OCI-LY3 (cell line): Measurements from ENCODE around the gene GDE1.

Experiments used
- H2AFZ ChIP-seq: fragments of 200-600, 300-600 bp; shearing (Covaris generic); 2 replicates; pipeline ENCODE4 v1.6.0; 2014; ENCODE audit warnings: antibody characterized with exemption, low read depth, low read length
- H3K27ac ChIP-seq: fragments of 200-600, 300-600 bp; sonication (generic); 2 replicates; pipeline ENCODE4 v1.5.1; 2014; ENCODE audit warnings: mild to moderate bottlenecking, low read length, moderate library complexity, mixed read lengths
- H3K27me3 ChIP-seq: fragments of 200-600, 300-600 bp; sonication (generic); 2 replicates; pipeline ENCODE4 v1.6.1; 2014; ENCODE audit warnings: low read depth, low read length, mixed read lengths
- H3K36me3 ChIP-seq: fragments of 200-600, 300-600 bp; sonication (generic); replicated peaks from 2 replicates; pipeline ENCODE3; 2014; ENCODE audit warnings: low read depth, low read length, mixed read lengths
- H3K4me1 ChIP-seq: fragments of 300-600, 200-600 bp; sonication (generic); 2 replicates; pipeline ENCODE4 v1.6.1; 2014; ENCODE audit warnings: low read length, mixed read lengths
- H3K4me2 ChIP-seq: fragments of 200-600, 300-600 bp; sonication (generic); 2 replicates; pipeline ENCODE4 v1.6.1; 2014; ENCODE audit warnings: low read length, mixed read lengths
- H3K4me3 ChIP-seq: fragments of 300-600, 200-600 bp; sonication (generic); 2 replicates; pipeline ENCODE4 v1.5.1; 2014; ENCODE audit warnings: antibody characterized with exemption, mild to moderate bottlenecking, low read length, moderate library complexity
- H3K79me2 ChIP-seq: fragments of 300-600, 200-600 bp; shearing (Covaris generic); 2 replicates; pipeline ENCODE4 v1.6.1; 2014; ENCODE audit warnings: mild to moderate bottlenecking, low read length, mixed read lengths
- H3K9ac ChIP-seq: fragments of 300-600, 200-600 bp; shearing (Covaris generic); 2 replicates; pipeline ENCODE4 v1.6.0; 2014; ENCODE audit warnings: mild to moderate bottlenecking, low read length, moderate library complexity
- H3K9me3 ChIP-seq: fragments of 200-600, 300-600 bp; shearing (Covaris generic); 2 replicates; pipeline ENCODE4 v1.6.1; 2014; ENCODE audit warnings: low read length, mixed read lengths; ENCODE audit not compliant: insufficient read depth
- H4K20me1 ChIP-seq: fragments of 200-600, 300-600 bp; sonication (generic); 2 replicates; pipeline ENCODE4 v1.6.1; 2016; ENCODE audit warnings: low read length, mixed read lengths; ENCODE audit not compliant: insufficient read depth
- EZH2phosphoT487 ChIP-seq: fragments of 200-600 bp; shearing (Covaris generic); IDR thresholded peaks from 2 replicates; pipeline ENCODE4 v1.6.1; 2018; ENCODE audit warnings: antibody characterized with exemption, mixed run types, low read depth
- TF ChIP-seq, protein P1 (sequence below): fragments of 200-600, 300-600 bp; sonication (generic); IDR thresholded peaks from 2 replicates; pipeline ENCODE4 v1.5.1; 2014; ENCODE audit warnings: antibody characterized with exemption, low read length, low read depth

Gene GDE1

DNA sequence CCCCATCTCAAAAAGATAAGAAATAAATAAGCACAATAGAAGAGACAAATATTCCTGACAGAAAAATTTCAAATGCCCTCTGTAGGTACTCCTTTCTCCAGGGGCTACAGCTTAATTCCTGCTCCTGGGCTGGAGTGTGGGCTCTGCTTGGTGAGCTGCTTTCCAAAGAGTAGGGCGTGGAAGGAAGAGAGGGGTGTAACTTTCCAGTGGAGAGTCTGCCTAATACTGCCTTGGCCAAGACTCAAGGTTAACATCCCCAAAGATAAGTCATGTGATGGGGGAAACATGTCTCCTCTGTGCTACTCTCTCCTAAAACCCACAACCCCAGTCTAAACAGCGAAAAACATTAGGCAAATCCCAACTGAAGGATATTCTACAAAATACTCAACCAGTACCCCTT, 61.5 kb downstream of the GDE1 start:
- no peaks in the 10 kb centered on the region for H4K20me1 ChIP-seq
- H3K9ac ChIP-seq, result no peak overlapping the region
- no peak overlapping the region for H3K27ac ChIP-seq
- no peak overlapping the region for H3K4me2 ChIP-seq
- H3K79me2 ChIP-seq, result no peaks in the 10 kb centered on the region
- no peak overlapping the region for H2AFZ ChIP-seq
- H3K4me1 ChIP-seq, result no peaks in the 10 kb centered on the region
- peaks cover 9% of the 10 kb centered on the region for H3K36me3 ChIP-seq
- H3K4me3 ChIP-seq, result no peak overlapping the region
- no peaks in the 10 kb centered on the region for H3K27me3 ChIP-seq
- no peak for TF ChIP-seq EZH2phosphoT487
- TF ChIP-seq, protein P1, sequence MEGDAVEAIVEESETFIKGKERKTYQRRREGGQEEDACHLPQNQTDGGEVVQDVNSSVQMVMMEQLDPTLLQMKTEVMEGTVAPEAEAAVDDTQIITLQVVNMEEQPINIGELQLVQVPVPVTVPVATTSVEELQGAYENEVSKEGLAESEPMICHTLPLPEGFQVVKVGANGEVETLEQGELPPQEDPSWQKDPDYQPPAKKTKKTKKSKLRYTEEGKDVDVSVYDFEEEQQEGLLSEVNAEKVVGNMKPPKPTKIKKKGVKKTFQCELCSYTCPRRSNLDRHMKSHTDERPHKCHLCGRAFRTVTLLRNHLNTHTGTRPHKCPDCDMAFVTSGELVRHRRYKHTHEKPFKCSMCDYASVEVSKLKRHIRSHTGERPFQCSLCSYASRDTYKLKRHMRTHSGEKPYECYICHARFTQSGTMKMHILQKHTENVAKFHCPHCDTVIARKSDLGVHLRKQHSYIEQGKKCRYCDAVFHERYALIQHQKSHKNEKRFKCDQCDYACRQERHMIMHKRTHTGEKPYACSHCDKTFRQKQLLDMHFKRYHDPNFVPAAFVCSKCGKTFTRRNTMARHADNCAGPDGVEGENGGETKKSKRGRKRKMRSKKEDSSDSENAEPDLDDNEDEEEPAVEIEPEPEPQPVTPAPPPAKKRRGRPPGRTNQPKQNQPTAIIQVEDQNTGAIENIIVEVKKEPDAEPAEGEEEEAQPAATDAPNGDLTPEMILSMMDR, result no peak
- H3K9me3 ChIP-seq, result no peaks in the 10 kb centered on the region

DNA sequence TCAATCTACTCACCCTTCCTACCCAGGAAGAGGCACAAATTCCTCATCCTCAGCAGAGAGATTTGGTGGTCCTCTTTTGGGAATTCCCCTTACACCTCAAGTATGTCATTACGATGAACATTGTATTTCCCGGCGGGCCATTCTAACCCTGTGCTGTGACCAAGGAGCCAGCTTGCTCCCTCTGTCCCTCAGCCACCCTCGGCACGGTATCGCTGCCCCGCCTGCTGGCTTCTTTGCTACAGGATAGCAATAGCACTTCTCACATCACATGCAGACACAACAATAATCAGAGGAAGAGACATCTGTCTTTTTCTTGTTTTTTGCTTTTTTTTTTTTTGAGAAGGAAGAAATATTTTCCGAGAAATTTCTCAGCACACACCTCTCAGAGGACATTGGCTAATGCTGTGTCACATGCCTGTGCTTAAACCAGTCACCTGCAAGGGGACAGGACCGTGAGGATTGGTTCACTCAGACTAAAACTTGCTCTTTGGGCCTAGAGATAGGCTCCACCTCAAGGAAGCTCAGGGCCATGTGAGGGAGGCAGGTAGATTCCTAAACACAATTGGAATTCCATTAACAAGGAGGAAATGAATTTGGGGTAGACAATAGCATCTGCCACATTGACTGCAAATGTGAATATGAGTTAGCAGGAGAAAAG, 63.0 kb downstream of the GDE1 start:
- no peaks in the 10 kb centered on the region for H4K20me1 ChIP-seq
- no peak overlapping the region for H3K4me2 ChIP-seq
- no peaks in the 10 kb centered on the region for H3K9me3 ChIP-seq
- no peaks in the 10 kb centered on the region for H3K79me2 ChIP-seq
- H2AFZ ChIP-seq, result no peak overlapping the region
- H3K27ac ChIP-seq, result no peak overlapping the region
- peaks cover 4% of the 10 kb centered on the region; the same call in 1 of the 2 replicates for H3K4me1 ChIP-seq
- no peak overlapping the region for H3K9ac ChIP-seq
- TF ChIP-seq, protein P1, result no peak
- no peak for TF ChIP-seq EZH2phosphoT487
- H3K27me3 ChIP-seq, result no peaks in the 10 kb centered on the region
- no peak overlapping the region for H3K4me3 ChIP-seq
- peaks cover 9% of the 10 kb centered on the region for H3K36me3 ChIP-seq
